HUDEP-2 (cell line): ENCODE results near the gene ASPSCR1.

ENCODE experiments used
- DNase-seq, 76 experiments: peaks; one replicate each; lab custom pipeline; 2025; ENCODE audit not compliant: unreplicated experiment in 76 of 76; lab: John Stamatoyannopoulos, UW

Gene ASPSCR1

DNA sequence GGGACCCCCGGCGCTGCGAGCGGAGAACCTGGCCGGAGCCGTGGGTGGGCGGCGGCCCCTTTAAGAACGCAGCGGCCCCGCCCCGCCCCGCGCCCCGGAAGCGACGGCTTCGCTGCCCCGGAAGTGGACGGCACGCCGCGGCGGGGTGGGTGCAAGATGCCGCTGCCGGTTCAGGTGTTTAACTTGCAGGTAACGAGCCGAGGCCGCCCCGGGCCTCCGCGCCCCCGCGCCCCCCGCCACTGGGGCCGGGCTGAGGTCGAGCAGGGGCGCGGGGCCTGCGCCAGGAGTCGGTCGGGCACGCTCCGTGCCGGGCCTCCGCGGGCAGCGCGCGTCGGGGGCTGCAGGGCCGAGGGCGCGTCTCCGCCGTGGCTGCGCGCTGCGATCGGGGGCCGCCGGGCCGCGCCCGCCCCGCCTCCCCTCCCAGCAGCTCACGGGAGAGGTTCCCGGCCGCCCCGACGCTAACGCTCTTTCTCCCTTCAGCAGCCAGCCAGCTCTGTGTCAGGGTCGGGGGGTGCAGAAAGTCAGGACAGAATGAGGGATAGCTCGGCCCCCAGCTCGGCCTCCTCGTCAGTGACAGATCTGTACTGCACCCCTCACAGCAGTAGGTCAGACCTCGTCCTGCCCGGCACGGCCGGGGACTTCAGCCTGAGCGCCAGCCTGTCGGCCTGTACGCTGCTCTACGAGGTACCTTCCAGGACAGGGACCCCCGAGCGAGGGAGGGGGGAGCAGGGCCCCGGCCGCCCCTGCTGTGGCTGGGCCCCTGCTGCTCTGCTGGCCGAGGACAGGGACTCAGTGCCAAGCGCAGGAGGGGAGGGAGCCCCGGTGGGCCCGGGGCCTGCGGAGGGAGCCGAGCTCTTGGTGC, 74.6 kb downstream of the ASPSCR1 start, which contains the start of the genes GPS1 and RFNG:
Gene GPS1, plus strand, starts transcription at position 123 of the 862 bp plus-strand sequence. Its CDS starts 34 bp downstream, at position 157.
Gene RFNG, minus strand, starts transcription at position 36 of the 862 bp plus-strand sequence. CDS start 45 bp downstream, outside the sequence.
- peak in 56 of 76 experiments; percentile 1 to 77 (median 52) for DNase-seq

DNA sequence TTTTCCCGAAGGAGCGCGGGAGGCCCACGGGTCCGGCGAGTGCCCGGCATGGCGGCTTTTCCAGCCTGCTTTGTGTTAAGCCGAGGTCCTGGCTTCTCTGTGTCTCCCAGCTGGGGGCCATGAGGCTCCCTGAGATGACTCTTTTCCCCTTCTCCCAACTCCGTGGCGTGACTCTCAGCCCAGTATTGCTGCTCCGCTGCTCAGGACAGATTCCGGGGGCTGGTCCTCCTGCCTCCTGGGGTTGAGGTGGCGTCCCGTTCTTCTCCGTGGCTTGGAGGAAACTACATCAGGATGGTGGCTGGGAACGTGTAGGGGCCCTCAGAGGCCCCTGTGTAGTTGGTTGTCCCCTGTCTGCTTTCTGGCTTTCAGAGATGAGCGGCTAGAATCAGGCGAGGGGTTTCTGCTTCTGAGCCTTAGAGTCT, 75.2 kb downstream of the ASPSCR1 start:
- DNase-seq, result no peak

DNA sequence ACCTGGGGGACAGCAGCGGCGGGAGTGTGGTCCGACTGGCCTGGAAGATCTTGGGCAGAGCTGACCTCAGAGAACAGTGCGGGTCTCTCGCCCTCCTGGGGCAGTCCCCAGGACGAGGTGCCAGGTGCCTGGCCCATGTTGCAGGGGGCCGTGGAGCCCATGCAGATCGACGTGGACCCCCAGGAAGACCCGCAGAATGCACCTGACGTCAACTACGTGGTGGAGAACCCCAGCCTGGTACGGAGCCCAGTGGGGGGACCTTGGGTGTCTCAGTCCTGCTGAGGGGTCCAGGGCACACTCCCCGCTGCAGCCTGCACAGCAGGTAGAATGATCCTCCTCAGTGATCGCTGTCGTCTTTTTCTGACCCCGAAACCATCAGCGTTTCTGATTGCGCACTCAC, 75.7 kb downstream of the ASPSCR1 start:
- no peak for DNase-seq

DNA sequence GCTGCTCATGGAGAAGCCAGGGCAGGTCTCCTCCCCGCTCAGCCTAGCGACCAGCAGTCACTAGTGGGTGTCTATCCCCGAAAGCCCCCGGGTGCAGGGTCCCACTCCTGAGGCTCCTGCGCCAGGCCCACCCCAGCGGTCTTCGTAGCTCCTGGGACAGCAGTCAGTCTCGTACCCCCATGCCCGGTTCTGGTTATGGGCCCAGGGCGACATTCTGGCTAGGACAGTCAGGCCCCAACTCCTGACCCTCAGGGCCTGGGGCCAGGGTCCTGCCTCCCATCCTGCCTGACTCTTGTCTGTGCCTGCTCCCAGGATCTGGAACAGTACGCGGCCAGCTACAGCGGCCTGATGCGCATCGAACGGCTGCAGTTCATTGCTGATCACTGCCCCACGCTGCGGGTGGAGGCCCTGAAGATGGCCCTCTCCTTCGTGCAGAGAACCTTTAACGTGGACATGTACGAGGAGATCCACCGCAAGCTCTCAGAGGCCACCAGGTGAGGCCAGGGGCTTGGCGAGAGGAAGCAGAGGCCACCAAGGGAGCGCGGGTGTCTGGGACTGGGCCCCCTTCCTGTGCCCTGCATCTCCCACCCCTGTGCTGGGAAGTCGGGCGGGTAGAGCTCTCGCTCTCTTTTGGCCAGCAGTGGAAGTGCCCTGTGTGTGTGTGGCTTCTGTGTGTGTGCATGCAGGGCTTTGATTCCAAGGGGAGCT, 76.3 kb downstream of the ASPSCR1 start:
- DNase-seq, result no peak

DNA sequence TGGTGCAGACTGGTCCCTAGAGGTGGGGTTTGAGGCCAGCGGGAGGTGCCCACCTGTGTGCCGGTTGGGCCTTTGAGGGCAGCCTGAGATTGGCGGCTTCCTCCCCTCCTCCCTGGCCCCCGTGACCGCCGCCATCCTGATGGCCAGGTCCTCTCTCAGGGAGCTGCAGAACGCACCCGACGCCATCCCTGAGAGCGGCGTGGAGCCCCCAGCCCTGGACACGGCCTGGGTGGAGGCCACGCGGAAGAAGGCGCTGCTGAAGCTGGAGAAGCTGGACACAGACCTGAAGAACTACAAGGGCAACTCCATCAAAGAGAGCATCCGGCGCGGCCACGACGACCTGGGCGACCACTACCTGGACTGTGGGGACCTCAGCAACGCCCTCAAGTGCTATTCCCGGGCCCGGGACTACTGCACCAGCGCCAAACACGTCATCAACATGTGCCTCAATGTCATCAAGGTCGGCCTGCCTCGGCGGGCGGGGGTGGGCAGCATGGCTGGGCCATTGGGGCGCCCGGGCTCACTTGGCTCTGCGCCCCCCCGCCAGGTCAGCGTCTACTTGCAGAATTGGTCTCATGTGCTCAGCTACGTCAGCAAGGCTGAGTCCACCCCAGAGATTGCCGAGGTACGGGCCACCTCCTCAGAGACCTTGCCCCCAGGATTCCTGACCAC, 77.1 kb downstream of the ASPSCR1 start:
- no peak for DNase-seq

DNA sequence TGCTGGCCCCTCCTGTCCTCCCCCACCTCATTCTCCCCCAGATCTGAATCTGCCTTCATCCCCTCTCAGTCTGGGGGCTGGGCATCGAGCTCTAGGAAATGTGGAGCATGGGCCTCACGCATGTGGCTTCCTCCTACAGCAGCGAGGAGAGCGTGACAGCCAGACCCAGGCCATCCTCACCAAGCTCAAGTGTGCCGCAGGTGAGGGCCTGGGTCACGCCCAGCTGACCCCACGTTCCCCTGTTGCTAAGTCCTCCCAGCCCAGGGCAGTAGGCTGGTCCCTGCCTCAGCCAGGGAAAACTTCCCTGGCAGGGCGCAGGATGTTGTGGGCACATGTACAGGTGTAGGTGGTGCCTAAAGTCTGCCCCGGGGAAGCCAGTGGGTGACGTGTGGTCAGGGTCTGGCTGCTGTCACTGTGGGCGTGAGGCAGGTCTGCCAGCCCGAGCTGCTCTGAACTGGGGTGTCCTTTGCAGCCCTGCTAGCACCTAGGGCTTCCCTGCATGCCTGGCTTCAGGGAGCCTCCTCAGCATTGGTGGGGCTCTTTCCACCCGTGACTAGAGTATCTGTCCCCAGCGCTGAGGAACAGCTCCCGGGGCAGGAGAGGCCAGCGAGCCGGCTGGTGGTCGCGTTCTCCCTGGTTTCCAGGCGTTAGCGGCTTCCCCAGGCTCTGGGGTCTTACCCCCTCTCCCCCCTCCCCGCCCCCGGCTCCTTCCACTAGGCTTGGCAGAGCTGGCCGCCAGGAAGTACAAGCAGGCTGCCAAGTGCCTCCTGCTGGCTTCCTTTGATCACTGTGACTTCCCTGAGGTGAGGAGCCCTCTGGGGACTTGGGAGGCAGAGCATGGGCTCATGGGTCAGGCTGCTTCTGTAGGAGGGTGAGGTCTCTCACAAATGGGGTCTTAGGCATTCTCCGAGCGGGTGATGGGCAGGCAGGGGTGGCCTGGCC, 77.9 kb downstream of the ASPSCR1 start:
- peak in 1 of 76 experiments; percentile 2 for DNase-seq

DNA sequence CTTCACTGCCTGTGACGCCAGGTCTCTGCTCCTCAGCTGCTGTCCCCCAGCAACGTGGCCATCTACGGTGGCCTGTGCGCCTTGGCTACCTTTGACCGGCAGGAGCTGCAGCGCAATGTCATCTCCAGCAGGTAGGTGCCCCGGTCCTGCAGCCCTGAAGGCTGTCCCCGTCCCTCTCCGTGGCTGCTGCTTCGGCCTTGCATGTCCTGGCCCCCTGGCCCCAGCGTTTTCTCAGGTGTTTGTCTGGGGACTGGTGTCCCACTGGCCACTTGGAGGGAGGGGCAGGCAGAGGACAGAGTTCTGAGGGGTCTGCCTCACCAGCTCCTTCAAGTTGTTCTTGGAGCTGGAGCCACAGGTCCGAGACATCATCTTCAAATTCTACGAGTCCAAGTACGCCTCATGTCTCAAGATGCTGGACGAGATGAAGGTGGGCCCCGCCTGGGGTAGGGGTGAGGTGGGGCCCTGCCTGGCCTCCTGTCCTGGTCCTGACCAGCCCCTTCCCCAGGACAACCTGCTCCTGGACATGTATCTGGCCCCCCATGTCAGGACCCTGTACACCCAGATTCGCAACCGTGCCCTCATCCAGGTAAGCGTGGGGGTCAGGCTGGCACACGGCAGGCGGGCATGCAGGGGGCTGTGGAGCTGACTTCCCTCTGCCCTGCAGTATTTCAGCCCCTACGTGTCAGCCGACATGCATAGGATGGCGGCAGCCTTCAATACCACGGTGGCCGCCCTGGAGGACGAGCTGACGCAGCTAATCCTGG, 78.7 kb downstream of the ASPSCR1 start:
- no peak for DNase-seq

DNA sequence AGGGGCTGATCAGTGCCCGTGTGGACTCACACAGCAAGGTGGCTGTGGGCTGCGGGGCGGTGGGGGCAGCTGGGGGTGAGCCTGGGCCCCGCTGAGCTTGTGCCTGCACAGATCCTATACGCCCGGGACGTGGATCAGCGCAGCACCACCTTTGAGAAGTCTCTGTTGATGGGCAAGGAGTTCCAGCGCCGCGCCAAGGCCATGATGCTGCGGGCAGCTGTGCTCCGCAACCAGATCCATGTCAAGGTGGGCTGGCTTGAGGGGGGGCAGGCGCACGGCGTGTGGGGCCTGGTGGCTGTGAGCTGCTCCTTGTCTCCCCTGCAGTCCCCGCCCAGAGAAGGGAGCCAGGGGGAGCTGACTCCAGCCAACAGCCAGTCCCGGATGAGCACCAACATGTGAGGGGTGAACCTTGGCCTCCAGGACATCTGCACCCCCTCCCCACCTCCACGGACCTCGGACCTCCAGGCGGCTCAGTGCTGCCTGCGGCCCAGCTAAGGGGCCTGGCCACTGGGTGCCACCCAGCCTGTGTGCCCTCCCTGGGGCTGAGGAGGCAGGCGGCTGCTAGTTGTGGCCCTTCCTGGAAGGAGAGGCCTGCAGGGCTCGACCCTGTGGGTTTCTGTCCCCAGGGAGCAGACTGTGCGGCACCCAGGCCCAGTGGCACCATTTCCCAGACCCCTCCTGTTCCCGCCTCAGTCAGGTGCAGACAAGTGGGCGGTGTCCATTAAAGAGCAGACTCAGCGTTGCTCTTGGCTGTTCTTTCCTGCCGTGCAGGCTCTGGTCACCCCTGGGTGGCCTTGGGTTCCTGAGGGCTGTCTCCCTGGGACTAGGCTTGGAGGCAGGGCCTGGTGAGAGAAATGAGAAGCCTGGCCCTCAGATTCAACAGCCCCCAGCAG, 79.5 kb downstream of the ASPSCR1 start:
- DNase-seq, result no peak

DNA sequence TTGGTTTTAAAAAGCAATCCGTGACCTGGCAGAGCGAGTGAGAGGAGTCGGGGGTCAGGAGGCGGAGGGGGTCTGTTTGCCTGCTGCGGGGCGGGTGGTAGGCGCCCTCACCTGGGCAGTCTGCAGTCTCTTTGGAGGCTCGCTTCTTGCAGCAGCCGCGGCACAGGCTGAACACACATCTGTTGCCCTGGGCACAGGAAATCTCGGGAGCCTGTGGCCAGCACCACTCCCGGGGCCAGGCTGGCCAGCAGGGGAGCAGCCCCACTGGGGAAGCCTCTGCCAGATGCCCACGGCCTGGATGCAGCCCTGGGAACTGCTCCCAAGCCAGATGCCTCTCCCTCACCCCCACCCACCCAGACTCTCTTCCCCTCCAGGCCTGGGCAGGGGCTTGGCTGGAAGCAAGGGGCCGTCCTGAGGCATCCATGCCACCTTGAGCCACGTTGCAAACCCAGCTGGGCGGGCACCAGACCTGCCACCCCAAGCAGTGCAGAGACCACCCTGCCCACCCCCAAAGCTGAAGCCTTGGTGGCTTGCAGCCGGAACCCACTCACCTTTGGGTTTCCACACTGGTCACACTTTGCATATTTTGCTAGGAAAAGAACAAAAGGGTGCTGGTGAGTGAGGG, 80.9 kb downstream of the ASPSCR1 start:
- DNase-seq, result no peak

DNA sequence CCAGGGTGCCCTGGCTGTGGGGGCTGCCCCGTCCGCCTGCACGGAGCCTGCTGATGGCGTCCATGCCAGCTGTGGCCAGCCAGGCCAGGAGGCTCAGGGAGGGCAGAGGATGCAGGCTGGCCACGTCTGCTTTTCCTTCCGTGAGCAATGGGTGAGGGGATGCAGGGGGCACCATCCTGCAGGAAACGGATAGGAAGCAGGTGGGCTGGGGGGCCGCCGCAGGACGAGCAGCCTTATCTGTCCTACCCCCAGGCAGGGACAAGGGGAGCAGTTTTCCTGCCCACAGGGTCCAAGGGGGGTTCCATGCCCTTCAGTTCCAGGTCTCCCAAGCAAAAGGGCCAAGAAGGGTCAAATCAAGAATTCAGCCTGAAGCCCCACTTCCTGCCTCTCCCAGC, 81.4 kb downstream of the ASPSCR1 start:
- no peak for DNase-seq

DNA sequence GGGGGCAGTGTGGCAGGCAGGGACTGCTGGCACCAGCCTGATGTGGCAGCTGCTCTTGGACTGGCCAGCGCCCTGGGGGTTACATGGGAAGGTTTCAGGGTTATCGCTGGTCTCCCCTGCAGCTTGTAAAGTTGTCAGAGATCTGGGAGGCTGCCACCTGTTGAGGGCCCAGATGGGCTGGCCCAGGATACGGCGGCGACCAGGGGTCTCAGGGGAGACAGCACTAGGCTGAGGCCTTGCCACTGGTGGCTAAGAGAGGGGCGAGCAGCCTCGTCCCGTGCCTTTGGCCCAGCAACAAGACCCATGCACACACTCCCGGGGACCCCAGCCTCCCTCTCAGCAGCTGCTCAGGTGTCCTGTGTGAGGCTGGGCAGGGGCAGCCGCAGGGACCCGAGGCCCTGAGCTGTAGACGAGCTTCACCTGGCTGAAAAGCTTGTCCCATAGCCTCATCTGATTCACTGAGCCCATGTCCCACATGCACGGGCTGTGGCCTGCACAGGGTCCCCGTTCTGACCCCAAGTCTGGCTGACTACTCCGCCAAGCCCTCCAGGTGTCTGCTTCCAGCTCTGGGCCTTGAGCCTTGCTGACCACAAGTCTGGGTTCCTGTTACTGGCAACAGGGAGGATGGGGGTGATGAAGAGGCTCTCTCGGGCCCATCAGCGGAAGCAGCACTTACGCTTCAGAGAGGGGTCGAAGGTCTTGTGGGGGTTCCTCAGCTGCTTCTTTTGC, 82.0 kb downstream of the ASPSCR1 start:
- DNase-seq, result no peak

DNA sequence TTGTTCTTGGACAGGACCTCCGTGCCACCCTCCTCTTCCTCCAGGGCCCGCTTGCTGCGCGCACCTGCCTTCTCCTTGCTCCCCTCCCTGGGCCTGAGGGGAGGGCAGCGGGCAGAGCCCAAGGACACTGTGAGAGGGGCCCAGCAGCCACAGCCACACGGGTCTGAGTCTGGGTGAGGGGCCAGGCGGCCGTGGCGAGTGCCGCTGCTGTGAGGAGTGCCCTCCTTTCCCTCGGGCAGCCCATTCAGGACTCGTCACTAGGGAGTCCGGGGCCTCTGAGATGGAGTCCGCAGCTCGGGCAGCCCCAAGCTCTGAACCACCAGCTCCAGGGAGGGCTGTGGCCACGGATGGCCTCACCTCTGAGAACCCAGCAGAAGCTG, 82.6 kb downstream of the ASPSCR1 start:
- DNase-seq, result no peak

DNA sequence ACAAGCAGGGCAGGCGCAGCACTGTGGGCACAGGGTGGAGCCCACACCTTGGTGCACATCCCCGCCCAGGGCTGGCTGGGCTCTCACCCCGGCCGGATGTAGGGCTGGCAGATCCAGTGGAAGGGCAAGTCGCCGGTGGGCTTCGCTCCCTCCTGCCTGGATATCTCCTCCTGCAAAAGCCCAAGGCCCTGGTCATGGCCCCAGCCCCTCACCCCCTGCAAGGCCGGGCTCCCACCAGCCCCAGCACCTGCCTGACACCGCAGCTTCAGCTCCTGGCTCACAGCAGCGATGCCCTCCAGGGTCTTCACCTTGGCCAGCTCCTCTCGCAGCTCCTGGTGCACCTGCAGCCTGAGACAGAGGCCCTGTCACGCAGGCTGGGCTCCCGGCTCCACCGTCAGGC, 83.2 kb downstream of the ASPSCR1 start:
- DNase-seq, result no peak

DNA sequence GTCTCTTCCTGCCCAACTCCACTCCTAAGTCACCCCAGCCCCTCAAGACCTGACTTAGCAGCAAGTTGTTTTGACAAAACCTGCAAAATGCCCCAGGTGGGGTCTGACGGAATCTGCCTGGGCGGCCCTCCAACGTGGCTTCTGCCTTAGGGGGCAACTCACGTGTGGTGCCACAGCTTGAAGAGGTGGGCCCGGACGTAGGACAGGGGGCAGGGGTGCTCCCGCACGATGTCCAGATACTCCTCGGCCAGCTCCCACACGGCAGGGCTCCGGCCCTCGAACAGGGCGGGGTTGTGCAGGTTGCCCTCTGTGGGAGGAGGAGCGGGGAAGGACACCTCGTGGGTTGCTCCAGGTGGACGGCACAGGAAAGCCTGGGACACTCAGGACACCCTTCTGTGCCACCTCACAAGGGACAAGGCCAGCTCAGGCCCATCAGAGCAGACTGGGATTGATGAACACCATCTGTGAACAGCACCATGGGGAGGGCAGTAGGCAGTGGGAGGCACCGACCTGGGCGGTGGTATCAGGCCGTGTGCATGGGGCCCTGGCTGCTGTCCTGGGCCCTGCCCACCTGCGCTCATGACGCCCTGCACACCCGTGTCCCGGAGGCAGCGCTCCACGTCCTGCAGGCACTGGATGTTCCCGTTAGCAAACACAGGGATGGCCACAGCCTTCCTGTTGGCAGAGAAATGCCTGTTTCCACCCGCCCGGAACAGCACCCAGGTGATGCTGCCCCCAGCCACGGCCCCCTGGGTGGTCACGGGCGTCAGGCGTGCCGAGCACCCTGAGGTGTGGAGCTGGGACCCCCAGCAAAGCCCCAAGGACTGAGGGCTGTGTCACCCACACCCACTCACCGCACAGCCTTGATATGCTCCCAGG, 83.9 kb downstream of the ASPSCR1 start:
- DNase-seq, result no peak

DNA sequence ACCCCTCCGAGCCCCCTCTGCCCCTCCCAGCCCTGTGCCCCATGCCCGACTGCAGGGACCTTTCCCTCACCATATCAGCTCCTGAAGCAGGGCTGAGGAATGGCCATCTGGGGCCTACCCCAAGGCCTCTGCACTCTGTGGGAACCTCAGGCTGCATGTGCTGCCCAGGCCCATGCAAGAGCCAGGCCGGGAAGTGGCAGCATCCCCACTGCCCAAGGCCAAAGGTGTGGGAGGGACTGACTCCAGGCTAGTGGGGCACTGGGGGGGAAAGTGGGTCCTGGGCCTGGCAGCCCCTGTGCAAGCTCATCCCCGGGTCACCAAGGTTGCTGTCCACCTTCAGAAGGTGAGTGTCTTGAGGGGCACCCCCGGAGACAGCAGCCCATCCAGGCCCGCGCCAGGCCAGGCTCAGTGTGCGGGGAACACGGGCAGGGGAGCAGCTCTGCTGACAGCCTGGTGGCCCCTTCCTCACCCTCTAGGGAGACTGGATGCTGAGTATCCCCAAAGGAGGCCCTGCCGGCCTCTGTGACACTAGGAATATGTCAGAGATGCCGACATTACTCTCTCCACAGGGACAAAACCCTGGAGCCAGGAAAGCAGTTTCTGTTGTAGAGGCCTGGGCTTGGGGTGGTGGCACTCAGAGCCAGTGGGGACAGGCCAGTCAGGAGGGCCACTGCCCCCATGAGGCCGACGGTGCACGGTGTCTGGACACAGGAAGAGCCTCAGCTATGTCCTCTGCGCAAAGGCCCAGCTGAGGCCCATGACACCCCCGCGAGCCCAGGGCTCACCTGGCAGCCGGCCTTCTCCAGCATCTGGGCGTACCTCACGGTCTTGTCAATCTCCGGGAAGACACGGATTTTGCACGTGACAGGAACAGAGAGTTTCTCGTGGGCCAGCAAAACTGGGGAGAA, 84.9 kb downstream of the ASPSCR1 start:
- no peak for DNase-seq
